ENCODE results near the gene SNAPC4. TPM values are rescaled to one million over a fixed set of nuclear protein-coding genes. Genes with fewer than 3 reads are reported as not detected.

SNAPC4 gene
- total RNA-seq, 1 experiment from 2014 or later: 29.7 TPM

DNA sequence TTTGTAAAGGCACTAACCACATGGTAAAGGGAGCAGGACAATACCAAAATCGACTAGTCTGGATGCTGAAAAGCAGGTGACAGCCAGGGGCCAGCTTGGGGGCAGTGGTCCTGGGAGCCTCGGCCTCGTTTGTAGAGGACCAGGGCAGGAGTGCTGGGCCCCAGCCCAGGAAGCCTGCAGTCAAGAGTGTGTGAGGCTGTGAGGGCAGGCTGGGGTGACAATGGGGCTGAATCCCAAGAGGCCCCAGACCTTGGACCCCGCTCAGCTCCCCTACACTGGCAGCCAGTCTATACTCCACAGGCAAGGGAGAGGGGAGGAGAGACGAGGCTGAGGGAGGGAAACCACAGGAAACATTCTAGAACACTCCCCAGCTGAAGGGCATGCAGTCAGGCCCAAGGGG, 42.3 kb upstream of the SNAPC4 start:
- DNase-seq: no peak
- Histone ChIP-seq H2AFZ (ENCODE audit: low read length) (no peak overlapping the region), H3T11ph (ENCODE audit: low read length) (no peak overlapping the region), H2BK5ac (ENCODE audit: insufficient read length, low read length) (no peak overlapping the region), H2AK5ac (ENCODE audit: insufficient read length, low read length) (no peak overlapping the region), H2BK20ac (ENCODE audit: low read depth, low read length, poor library complexity, severe bottlenecking) (no peak overlapping the region), H3K27me3 (ENCODE audit: insufficient read depth, low read length) (no peaks in the 10 kb centered on the region), H4K20me1 (ENCODE audit: control insufficient read depth, insufficient read depth, insufficient read length) (peaks cover 2% of the 10 kb centered on the region), H3K56ac (ENCODE audit: insufficient read length, low read depth, low read length) (no peak overlapping the region), H2BK120ac (ENCODE audit: low read depth, low read length, poor library complexity, severe bottlenecking) (no peak overlapping the region), H2BK15ac (ENCODE audit: low read depth, low read length) (no peak overlapping the region), H4K5ac (ENCODE audit: insufficient read length, low read depth, low read length) (no peak overlapping the region), H3K23me2 (ENCODE audit: insufficient read length, low read depth, low read length, poor library complexity, severe bottlenecking) (peaks cover 14% of the 10 kb centered on the region), H3K79me2 (ENCODE audit: insufficient read depth, low read length) (peaks cover 2% of the 10 kb centered on the region; the same call in 1 of the 2 replicates), H3K4ac (ENCODE audit: low read depth, low read length) (no peak overlapping the region), H3K4me1 (ENCODE audit: insufficient read depth, low read length) (no peaks in the 10 kb centered on the region), H3K9ac (ENCODE audit: extremely low read depth, insufficient read length, low read length) (no peak overlapping the region), H3K14ac (ENCODE audit: insufficient read depth, low read length) (no peak overlapping the region), H3K27ac (ENCODE audit: insufficient read length, low read depth, low read length) (no peak overlapping the region), H2BK12ac (ENCODE audit: insufficient read length, low read depth, low read length) (no peak overlapping the region), H3K79me1 (ENCODE audit: insufficient read depth, low read depth, low read length, poor library complexity, severe bottlenecking) (peaks cover 2% of the 10 kb centered on the region), H3K18ac (ENCODE audit: insufficient read length, low read depth, low read length) (no peak overlapping the region), H4K91ac (ENCODE audit: insufficient read length, low read depth, low read length) (no peak overlapping the region), H3K4me2 (ENCODE audit: insufficient read depth, insufficient read length, low read length) (no peak overlapping the region), H3K23ac (ENCODE audit: insufficient read length, low read depth, low read length) (no peak overlapping the region), H4K8ac (replicated peaks; ENCODE audit: insufficient read length, low read depth, low read length) (no peak overlapping the region), H3K9me3 (ENCODE audit: control insufficient read depth, low read depth, low read length) (no peaks in the 10 kb centered on the region)
- no peaks in the 10 kb centered on the region for H3K9me3 Mint-ChIP-seq
- no peaks in the 10 kb centered on the region for H3K27me3 Mint-ChIP-seq (ENCODE audit: low read depth)
- H3K4me1 Mint-ChIP-seq: peaks cover 9 to 11% of the 10 kb centered on the region in 2 experiments
- WGBS (ENCODE audit: extremely low coverage, insufficient read length, low lambda C conversion rate): no CpG with 5 or more reads among the region's 5 CpGs
- H3K4me3 Mint-ChIP-seq: no peak overlapping the region
- H3K27ac Mint-ChIP-seq: no peak overlapping the region
- H3K36me3 Mint-ChIP-seq (ENCODE audit: insufficient read depth in 1 of 3, low read depth in 3 of 3): peaks cover 22 to 65% (median 53%) of the 10 kb centered on the region in 3 experiments
- TF ChIP-seq CTCF (conservative IDR thresholded peaks at IDR 0.05): no peak
